Body of pancreas (tissue), 4 donors: ENCODE data around the gene UFM1.

Source experiments
- POLR2A ChIP-seq, 3 donors: fragments of 450-650 bp; IDR thresholded peaks; one replicate each; pipeline ENCODE4 v1.6.1; 2016; ENCODE audit warnings: antibody characterized with exemption in 3 of 3, mild to moderate bottlenecking in 2 of 3
- TF ChIP-seq, protein P1 (sequence below), 7 experiments: fragments of 450-650 bp in 4 of 7; fragments of 200-600 bp in 3 of 7; sonication (generic) in 3 of 7; IDR thresholded peaks; one replicate each; pipeline ENCODE4 v1.5.1; 2016 to 2019; ENCODE audit warnings: antibody characterized with exemption in 7 of 7

DNA sequence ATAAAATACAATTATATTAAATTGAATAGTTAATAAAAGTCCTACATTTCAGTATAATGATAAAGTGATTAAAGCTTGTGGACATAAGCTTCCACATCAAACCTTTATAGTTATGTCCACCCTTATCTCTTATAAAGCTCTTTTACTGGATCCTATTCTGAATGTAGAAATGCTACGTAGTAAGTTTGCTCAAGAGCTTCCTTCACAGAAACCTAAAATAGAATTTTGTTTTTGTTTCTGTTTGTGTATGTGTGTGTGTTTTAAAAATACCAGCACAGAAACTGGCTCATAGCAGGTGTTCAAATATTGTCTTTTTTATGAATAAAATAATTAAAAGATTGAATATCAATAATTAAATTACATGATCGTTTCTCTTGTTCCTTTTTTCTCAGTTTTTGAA lies 21.0 kb upstream of the UFM1 start:
- TF ChIP-seq, protein P1, sequence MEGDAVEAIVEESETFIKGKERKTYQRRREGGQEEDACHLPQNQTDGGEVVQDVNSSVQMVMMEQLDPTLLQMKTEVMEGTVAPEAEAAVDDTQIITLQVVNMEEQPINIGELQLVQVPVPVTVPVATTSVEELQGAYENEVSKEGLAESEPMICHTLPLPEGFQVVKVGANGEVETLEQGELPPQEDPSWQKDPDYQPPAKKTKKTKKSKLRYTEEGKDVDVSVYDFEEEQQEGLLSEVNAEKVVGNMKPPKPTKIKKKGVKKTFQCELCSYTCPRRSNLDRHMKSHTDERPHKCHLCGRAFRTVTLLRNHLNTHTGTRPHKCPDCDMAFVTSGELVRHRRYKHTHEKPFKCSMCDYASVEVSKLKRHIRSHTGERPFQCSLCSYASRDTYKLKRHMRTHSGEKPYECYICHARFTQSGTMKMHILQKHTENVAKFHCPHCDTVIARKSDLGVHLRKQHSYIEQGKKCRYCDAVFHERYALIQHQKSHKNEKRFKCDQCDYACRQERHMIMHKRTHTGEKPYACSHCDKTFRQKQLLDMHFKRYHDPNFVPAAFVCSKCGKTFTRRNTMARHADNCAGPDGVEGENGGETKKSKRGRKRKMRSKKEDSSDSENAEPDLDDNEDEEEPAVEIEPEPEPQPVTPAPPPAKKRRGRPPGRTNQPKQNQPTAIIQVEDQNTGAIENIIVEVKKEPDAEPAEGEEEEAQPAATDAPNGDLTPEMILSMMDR (IDR thresholded peaks at IDR 0.05), result no peak
- TF ChIP-seq POLR2A (IDR thresholded peaks at IDR 0.05), result no peak
